GM21423 (cell line): ENCODE results near the gene INPP5A.
"Not testable (repeated sequence)": the region's sequence is repeated elsewhere in the genome, so short reads cannot be mapped to it uniquely, and the experiment has no call there.

Source experiments
- ATAC-seq: cut with Tn5 transposase; IDR thresholded peaks from one replicate; pipeline ENCODE4 v1.9.1; 2021; ENCODE audit warnings: mild to moderate bottlenecking, moderate library complexity; ENCODE audit not compliant: unreplicated experiment

Gene INPP5A

DNA sequence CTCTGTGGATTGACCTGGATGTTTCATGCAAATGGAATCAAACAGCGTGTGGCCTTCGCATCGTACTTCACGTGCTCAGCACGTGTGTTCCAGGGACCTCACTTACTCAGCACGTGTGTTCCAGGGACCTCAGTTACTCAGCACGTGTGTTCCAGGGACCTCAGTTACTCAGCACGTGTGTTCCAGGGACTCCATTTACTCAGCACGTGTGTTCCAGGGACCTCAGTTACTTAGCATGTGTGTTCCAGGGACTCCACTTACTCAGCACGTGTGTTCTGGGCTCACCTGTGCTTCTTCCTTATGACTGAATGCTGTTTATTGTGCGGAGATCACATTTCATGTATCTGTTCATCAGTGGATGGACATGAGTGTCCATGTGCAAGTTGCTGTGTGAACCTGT, 22.0 kb downstream of the INPP5A start:
- no peak for ATAC-seq

DNA sequence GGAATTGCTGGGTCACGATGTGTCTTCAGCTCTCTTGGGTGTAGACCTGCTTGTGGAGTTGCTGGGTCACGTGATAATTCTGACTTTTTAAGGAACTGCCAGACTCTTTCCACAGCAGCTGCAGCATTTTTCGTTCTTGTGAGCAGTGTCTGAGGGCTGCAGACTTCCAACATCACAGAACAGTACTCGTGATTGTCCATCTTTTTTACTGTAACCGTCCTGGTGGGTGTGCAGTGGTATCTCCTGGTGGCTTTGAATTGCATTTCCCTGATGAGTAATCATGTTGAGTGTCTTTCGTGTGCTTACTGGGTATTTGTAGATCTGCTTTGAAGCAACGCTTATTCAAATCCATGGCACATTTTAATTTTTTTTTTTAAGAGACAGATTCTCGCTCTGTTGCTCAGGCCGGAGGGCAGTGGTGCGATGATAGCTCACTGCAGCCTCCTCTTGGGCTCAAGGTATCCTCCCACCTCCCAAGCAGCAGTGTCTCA, 22.7 kb downstream of the INPP5A start:
- peak; percentile 28 for ATAC-seq

DNA sequence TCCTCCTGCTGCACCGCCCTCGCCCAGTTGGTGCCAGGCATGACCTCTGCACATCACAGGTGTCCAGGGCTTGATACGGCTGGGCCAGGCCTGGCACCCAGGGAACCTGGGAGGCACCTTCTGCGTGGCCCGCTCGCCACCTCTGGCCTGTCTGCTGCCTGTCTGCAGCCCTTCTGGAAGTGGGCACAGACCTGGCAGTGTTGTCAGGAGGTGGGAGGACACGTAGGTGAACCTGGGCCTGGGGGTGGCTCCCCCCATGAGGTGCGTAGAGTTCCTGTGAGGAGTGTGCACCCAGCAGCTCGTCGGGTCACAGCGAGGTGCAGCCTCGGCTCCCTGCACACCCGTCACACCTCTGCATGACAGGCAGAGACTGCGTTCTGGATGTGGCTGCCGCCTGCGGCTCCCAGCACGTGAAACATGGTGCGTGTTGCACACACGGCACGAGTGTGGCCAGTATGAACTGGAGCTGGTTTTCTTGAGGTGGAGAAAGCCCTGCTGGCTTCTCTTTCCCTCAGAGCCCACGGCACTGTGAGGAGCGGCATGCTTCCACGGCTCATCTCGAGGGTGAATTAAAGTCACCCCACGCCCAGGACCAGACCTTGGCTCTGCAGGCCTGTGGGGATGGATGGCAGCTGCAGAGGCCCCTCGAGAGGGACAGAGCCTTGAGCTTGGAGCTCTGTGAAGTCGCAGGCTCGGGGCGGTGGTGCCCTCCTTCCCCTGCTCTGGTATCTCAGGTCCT, 24.8 kb downstream of the INPP5A start:
- no peak for ATAC-seq

DNA sequence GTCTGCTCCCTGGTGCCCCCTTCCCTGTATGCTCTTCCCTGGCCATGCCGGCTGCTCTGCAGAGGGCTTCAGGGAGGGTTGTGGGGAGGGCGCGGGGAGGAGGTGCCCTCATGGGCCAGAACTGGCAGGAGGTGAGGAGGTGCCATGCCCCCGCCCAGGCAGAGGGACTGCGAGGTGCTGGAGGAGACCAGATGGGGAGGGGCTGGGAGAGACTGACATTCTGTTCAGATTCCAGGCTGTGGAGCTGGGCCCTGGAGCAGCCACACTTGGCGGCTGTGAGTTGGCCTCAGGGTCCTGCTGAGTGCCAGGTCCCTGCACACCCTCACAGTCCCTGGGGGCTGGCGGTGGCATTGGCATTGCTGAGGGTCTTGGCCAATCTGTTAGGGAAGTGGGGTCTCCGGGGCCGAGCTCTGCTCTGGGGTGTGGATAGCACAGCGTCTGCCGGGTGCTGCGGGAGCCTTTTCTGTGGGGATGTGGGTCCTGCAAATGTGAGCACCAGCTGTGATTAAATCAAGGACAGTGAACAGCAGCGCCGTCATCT, 25.4 kb downstream of the INPP5A start:
- ATAC-seq = no peak

DNA sequence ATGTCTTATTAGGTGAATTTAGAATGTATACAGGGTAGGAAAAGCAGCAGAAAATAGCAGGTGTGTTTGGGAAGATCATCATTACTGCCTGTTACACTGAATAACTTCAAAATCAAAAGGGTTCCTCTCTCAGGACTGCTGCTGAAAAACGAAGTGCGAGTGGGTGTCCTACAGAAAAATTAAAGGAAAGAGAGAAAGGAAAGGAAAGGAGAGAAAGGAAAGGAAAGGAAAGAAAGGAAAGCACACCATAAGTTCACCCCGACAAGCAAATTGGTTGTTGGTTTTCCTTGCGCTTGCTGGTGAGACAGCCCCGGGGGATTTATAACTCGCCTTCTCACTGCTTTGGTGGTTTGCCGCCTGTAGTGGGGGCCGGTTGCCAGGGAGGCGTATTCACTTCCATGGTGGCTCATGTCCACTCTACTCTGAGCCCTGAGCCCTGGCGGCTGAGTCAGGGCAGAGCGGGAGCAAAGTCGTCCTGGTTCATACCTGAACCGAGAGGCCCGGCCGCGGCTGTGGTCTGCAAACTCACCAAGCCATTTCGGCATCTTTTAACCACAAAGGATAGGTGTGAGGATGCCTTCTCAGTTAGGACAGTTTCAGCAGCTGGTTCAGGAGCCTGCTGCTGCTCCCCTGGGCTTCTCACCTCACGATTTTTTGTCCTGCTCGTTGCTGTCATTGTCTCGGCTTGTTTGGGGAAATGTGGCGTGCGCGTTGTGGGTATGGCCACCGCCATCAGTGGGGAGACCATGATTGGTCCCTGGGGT, 26.1 kb downstream of the INPP5A start:
- peak; percentile 75 for ATAC-seq

DNA sequence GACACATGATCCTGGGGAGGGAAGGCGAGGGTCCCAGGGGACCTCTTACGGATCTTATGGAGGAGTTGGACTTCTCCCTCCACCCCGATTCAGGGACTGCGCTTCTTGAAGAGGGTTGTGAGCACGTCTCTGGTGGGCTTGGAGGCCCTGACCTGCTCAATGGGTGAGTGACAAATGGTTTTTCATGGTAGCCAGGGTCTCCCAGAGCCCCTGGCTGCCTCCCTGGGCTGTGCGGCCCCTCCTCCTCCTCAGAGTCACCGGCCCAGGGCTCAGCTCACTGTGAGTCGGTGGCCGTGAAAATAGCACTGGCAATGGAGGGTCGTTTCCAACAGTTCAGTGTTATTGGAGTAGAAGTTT, 26.6 kb downstream of the INPP5A start:
- ATAC-seq = no peak

DNA sequence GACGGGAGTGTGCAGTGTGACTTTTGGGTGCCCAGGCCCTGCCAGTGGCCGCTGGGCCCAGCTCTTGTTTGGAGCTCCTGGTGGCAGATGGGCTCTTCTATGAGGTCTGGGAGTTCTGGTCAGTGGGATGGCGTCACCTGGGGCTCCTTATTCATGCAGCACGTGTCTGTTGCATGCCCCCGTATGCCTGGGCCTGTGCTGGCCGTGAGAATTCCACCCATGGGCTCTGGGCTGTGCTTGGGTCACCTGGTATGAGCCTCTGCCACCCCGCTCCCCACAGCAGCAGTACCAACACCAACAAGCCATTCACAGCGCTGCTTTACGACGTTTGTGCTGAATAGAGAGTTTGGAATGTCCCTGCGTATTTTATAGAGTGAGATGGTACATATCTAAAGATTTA, 27.1 kb downstream of the INPP5A start:
- no peak for ATAC-seq

DNA sequence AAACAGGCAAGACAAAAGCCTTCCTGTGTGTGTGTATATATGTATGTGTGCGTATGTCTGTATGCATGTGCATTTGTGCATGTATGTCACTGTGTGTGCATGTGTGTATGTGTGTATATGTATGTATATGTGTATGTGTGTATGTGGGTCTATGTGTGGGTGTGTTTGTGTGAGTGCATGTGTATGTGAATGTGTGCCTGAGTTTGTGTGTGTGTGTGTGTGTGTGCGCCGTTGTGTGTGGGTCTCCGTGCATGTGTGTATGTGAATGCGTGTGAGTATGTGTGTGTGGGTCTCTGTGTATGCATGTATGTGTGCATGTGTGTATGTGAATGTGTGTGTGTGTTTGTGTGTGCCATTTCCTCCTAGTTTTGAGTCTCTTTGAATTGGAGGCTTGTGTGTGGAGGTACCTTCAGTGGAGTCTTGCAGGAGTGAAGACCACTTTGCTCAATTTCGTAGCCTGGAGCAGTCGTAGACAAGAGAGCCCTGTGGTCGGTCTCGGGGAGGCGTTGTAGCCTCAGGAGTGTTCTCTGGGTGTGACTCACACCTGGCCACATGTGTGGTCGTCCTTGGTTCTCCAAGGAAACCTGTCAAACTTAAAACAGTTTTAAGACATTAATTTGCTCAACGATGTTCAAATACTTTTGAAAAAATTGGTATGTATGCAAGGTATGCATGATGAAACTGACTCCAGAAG, 28.1 kb downstream of the INPP5A start:
- ATAC-seq = no peak

DNA sequence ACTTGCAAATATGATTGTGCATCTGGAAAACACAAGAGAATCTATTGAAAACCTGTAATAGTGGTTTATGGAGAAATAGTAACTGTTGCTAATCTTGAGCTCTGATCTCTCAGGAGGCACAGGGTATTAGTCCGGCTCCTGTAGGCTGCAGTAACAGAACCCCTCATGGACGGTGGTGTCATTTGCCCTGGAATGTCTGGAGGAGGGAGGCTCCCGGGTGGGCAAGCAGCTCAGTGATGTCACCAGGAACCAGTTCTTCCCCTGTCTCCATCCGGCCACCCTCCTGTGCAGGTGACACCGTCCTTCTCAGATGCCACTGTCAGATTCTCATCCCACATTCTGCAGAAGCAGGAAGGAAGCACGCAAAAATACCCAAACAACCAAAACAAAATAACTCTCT, 29.3 kb downstream of the INPP5A start:
- no peak for ATAC-seq

DNA sequence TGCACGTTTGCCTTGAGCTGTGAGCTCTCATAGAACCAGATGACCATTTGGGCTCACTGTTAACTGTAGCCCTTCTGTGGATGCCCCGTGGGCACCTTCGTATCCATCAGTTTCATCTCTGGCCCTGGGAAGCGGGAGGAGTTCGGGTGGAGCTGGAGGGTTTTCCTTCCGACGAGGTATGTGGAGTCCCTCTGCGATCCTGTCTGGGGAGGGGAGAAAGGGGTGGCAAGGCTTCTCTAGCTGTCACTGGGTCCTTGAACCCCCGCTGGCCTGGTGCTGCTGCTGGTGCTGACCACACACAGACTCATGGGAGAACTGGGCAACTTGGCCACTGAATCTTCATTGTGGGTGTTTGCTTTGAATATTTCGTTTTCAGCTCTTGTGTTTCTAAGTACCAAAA, 32.7 kb downstream of the INPP5A start:
- no peak for ATAC-seq

DNA sequence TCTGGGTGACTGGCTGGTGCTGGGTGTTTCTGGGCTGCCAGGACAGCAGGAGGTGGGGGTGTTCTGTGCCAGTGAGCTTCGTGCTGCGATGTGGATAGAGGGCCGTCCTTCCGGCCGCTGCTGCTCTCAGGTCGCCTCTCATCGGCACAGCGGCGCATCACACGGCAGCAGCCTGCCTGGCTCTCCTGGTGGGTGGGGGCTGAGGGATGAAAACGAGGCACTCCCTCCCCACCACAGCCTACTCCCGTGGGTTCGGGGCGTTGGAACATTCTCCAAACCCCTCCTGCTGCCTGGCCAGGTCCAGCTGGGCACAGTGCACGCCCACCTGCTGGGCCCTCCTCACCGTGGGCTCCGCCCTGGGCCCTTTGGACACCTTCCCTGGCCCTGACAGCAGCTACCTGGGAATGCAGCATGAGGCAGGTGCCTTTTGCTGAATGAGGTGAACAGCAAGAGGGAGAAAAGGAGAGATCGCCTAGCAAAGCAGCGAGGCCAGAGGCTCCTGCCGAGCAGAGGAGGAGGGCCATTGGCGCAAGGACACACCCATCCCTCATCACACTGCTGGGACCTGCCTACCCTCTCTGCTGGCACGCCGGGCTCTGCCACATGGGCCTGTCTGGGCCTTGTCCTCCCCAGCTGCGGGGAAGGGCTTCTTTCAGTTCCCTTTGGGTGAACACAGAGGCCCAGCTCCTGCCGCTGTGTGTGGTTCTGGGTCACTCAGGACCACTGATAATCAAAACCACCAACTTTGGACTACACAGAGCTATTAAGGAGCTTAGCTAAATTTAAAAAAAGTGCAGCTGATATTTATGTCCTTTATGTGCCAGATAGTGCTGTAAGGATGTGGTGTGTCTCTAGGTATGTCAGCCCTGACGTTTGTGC, 33.4 kb downstream of the INPP5A start:
- ATAC-seq = peak; percentile 31

DNA sequence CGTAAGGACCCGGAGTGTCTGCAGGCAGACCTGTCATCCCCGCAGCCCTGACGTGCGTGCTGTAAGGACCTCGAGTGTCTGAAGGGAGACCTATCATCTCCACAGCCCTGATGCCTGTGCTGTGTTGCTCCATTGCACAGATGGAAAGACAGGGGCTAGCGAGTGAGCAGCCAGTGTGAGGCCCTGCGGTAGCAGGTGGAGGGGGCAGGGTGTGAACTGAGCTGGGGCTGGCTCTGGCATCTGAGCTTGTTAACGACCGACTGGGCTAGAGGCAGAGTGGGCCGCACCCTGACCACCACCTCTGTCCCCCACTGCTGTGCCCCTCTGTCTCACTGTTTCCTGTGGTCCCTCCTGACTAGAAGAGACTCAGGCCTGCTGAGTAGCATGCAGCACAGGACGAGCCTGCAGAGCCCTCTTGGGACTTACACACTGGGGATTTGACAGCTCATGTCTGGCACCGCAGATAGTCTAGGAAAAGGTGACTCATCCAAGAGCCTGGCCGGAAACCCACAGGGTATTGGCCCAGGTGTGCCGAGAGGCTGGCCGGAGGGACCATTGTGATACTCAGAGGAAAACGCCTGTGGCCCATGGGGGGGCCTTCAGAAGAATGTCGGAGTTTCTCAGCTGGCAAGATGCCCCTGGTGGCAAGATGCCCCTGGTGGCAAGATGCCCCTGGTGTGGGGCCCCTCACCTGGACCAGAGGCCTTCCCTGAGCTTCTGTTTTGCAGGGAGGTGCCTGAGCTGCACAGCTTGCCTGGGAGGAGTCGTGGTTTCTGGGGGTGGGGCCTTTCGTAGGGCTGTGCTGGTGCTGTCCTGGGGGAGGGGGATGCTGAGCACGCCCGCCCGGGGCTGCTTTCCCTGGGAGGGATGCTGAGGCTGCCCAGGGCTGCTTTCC, 34.3 kb downstream of the INPP5A start:
- peak; percentile 65 for ATAC-seq

DNA sequence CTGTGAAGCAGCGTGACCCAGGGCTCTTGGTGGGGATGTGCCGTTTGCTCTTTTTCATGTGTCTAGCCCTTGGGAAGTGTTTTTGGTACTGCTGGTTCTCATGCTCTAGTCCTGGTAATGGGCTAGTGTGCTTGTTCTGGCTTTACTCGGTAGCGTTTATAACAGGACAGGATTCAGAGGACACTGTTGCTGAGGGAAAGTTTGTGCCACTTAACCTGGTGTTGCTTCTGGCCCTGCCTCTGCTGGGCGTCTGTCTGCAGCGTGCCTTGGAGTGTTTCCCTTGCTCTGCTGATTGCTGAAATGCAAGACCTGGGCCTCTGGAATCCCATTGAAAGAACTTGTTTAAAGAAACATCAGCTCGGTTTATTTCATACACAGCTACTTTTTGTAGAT, 35.0 kb downstream of the INPP5A start:
- no peak for ATAC-seq

DNA sequence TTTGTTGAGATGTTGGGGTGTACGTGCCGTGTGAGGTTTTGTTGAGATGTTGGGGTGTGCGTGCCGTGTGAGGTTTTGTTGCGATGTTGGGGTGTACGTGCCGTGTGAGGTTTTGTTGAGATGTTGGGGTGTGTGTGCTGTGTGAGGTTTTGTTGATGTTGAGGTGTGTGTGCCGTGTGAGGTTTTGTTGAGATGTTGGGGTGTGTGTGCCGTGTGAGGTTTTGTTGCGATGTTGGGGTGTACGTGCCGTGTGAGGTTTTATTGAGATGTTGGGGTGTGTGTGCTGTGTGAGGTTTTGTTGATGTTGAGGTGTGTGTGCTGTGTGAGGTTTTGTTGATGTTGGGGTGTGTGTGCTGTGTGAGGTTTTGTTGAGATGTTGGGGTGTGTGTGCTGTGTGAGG, 35.4 kb downstream of the INPP5A start:
- ATAC-seq = not testable (repeated sequence)

DNA sequence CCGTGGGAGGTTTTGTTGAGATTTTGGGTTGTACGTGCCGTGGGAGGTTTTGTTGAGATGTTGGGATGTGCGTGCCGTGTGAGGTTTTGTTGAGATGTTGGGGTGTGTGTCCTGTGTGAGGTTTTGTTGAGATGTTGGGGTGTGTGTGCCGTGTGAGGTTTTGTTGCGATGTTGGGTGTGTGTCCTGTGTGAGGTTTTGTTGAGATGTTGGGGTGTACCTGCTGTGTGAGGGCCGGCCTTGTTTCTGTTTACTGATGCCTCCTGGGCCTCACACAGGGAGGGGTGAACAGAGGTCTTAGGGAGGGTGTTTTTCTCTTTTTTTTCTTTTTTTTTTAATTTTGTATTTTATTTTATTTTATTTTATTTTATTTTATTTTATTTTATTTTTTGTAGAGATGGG, 36.7 kb downstream of the INPP5A start:
- no peak for ATAC-seq

DNA sequence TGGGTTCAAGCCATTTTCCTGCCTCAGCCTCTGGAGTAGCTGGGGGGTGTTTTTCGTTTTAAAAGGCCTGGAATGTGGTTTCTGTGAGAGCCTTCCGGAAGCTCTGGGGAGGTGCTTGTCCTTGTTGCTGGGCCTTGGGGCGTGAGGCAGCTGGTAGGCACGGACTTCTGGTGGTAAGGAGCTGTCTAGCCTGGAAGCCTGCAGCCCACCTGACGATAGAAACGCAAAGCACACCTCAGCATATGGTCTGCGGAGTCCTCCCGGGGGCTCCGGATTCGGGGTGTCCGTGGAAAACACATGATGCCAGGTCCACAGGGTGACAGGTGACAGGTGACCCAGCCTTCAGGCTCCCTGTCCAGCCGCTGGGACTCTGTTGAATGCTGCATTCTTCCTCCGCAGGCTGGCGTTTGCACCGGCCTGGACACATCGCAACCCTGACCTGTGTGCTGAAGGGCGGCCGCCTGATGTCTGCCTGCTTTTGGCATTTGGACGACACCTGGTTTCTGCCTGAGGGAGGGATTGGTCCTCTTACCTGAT, 37.3 kb downstream of the INPP5A start:
- no peak for ATAC-seq

DNA sequence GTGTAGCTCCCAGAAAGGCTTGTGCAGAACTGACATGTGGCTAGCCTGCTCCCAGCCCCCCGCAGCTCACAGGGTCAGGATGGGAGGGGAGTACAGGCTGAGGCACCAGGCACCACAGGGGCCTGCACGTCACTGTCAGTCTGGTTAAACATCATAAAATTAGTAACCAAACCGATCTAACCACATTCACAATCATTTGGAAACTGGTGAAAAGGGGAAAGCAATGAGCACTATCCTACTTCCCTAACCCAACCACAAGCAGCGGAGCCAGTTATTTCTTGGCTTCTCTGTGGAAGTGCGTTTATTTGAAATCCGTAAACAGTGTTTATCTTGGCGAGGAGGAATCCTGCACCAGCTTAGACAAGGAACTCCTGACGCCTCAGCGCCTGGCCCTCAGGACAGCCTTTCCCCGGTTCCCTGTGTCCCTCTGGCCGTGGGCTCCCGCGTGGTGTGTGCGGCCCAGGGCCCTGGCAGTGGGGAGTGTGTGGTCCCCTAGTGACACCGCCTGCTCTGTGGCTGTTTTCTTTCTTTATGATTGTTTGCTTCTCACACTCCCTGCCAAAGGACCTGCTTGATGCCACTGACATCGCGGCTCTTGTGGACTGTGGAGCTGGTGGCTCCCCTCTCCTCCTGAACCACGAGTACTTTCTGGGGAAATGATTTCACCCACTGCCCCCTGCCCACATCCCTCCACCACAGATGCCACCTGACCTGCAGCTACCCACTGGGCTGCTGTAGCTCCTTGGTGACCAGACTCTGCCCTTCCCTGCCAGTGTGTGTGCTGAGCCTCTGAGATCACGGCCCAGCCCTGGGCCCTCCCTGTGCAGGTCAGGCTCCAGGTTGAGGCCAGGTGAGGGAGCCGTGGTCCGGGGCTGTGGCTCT, 38.0 kb downstream of the INPP5A start:
- peak; percentile 32 for ATAC-seq

DNA sequence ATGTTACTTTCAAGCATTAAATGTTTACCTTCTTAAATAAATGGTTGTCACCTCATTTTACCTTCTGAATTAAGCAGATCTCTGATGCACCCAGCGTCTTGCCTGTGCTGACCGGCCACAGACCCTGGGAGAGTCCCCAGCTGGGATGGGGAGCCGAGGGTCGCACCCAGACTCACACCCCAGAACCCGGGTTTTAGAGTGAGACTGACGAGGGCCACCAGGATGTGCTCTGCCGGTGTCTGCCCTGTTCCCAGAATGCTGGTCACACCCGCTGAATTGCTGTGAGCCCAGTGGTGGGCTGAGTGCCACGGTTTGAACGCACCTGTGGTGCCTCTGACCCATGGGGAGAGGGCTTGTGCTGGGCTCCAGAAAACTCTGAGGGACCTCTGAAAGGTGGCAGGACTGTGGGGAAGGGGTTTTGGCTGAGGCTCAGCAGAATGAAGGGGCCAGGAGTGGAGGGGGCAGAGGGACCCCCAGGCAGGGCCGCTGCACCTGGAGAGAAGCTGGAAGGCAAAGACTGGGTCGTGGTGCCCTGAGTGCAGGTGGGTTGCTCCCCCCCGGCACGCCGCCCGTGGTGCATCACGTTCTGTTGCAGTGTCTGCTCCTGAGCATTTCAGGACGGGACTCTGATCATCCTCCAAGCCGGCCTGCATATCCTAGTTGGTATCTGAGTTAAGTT, 39.2 kb downstream of the INPP5A start:
- ATAC-seq = no peak
